B cell (primary cell): Measurements from ENCODE around the gene ATP7B. TPM values are rescaled to one million over a fixed set of nuclear protein-coding genes. Genes with fewer than 3 reads are reported as not detected.

Experiments
- ATAC-seq: fragments of 200-7000 bp; cut with Tn5 transposase; one replicate; pipeline ENCODE4 v1.10.0; 2021; ENCODE audit warnings: low read depth, mild to moderate bottlenecking, moderate number of reproducible peaks, moderate library complexity
- CTCF ChIA-PET: fragments of 350-600 bp; sonication (Branson Sonifier 250); formaldehyde crosslinking; loops from one replicate; lab custom pipeline; 2021; ENCODE audit warnings: antibody characterized with exemption, inconsistent platforms; lab: Charles Lee
- POLR2A ChIA-PET: fragments of 350-600 bp; sonication (Branson Sonifier 250); formaldehyde crosslinking; loops from one replicate; lab custom pipeline; 2021; ENCODE audit warnings: antibody characterized with exemption; lab: Charles Lee
- DNase-seq: peaks from one replicate; pipeline ENCODE4 v3.0.0; 2013
- H2AFZ ChIP-seq: 2 replicates; pipeline ENCODE4 v1.6.1; 2012; ENCODE audit warnings: mild to moderate bottlenecking, low read depth, low read length; ENCODE audit not compliant: insufficient read depth, poor library complexity, severe bottlenecking
- H3K27ac ChIP-seq, 2 donors: 1 replicate in 1 of 2; 2 replicates in 1 of 2; pipeline ENCODE4 v1.5.1; 2012 to 2013; ENCODE audit warnings: low read length in 2 of 2, mild to moderate bottlenecking in 2 of 2, moderate library complexity in 1 of 2
- H3K27me3 ChIP-seq, 4 experiments: fragments of 200-600 bp in 1 of 4; sonication (generic) in 1 of 4; replicated peaks in 1 of 4; 1 replicate in 2 of 4; 2 replicates in 2 of 4; pipeline versions ENCODE4 v1.6.1 to v1.7.0; 2013 to 2016; ENCODE audit warnings: low read length in 3 of 4, mild to moderate bottlenecking in 2 of 4, mixed read lengths in 1 of 4, moderate library complexity in 1 of 4; ENCODE audit not compliant: insufficient read depth in 4 of 4, control insufficient read depth in 3 of 4; ENCODE audit errors: control extremely low read depth in 1 of 4
- H3K36me3 ChIP-seq, 2 experiments: replicated peaks in 1 of 2; 1 replicate in 1 of 2; 2 replicates in 1 of 2; pipeline versions ENCODE4 v1.6.1 to v1.7.1; 2013; ENCODE audit warnings: low read length in 1 of 2; ENCODE audit not compliant: insufficient read depth in 2 of 2, control insufficient read depth in 1 of 2; ENCODE audit errors: control extremely low read depth in 1 of 2, extremely low read depth in 1 of 2
- H3K4me1 ChIP-seq, 2 donors: fragments of 200-600 bp in 1 of 2; sonication (generic) in 1 of 2; 1 replicate in 1 of 2; 2 replicates in 1 of 2; pipeline versions ENCODE4 v1.5.1 to v1.6.1; 2013 to 2017; ENCODE audit warnings: low read length in 2 of 2; ENCODE audit not compliant: control insufficient read depth in 2 of 2, insufficient read depth in 2 of 2
- H3K4me2 ChIP-seq: replicated peaks from 2 replicates; pipeline ENCODE3; 2012; ENCODE audit warnings: mild to moderate bottlenecking, low read depth, low read length; ENCODE audit not compliant: poor library complexity, severe bottlenecking
- H3K4me3 ChIP-seq, 5 experiments: fragments of 200-600 bp in 1 of 5; sonication (generic) in 1 of 5; 1 replicate in 3 of 5; 2 replicates in 2 of 5; pipeline versions ENCODE4 v1.5.1 to v1.7.0; 2011 to 2016; ENCODE audit warnings: low read length in 4 of 5, mild to moderate bottlenecking in 4 of 5, low read depth in 2 of 5, control low read depth in 1 of 5, moderate library complexity in 1 of 5; ENCODE audit not compliant: insufficient read depth in 1 of 5; ENCODE audit errors: control extremely low read depth in 1 of 5, extremely low read depth in 1 of 5
- H3K79me2 ChIP-seq: fragments of 200-600 bp; sonication (generic); one replicate; pipeline ENCODE4 v1.6.0; 2016; ENCODE audit warnings: low read length; ENCODE audit not compliant: control insufficient read depth, insufficient read depth
- H3K9ac ChIP-seq: fragments of 200-600 bp; sonication (generic); 2 replicates; pipeline ENCODE4 v1.6.1; 2017; ENCODE audit warnings: mild to moderate bottlenecking, low read length, moderate library complexity
- H3K9me3 ChIP-seq, 3 donors: one replicate each; pipeline versions ENCODE4 v1.6.1 to v1.7.1; 2013; ENCODE audit warnings: low read length in 2 of 3; ENCODE audit not compliant: control insufficient read depth in 2 of 3, insufficient read depth in 1 of 3; ENCODE audit errors: control extremely low read depth in 1 of 3
- H4K20me1 ChIP-seq: 2 replicates; pipeline ENCODE4 v1.6.0; 2012; ENCODE audit warnings: mild to moderate bottlenecking, low read length; ENCODE audit not compliant: insufficient read depth, control insufficient read depth, poor library complexity, severe bottlenecking
- H3K27ac Mint-ChIP-seq: one replicate; pipeline ENCODE4 v1.8.0; 2021; ENCODE audit warnings: mixed read lengths
- H3K27me3 Mint-ChIP-seq: one replicate; pipeline ENCODE4 v1.8.0; 2021; ENCODE audit warnings: mixed read lengths
- H3K4me1 Mint-ChIP-seq: one replicate; pipeline ENCODE4 v1.8.0; 2021; ENCODE audit warnings: mixed read lengths
- H3K4me3 Mint-ChIP-seq: one replicate; pipeline ENCODE4 v1.8.0; 2021; ENCODE audit warnings: mixed read lengths
- H3K9me3 Mint-ChIP-seq: one replicate; pipeline ENCODE4 v1.8.0; 2022; ENCODE audit warnings: mixed read lengths; ENCODE audit not compliant: insufficient read depth
- EZH2 ChIP-seq: IDR thresholded peaks from 2 replicates; pipeline ENCODE4 v1.6.1; 2012; ENCODE audit warnings: borderline replicate concordance, low read depth, mild to moderate bottlenecking, moderate library complexity, low read length; ENCODE audit not compliant: insufficient read depth, poor library complexity, severe bottlenecking
- WGBS: methylation state at CpG from one replicate; pipeline ENCODE4 v1.1.5; 2013; ENCODE audit warnings: missing lambda C conversion rate; ENCODE audit not compliant: insufficient coverage; 5-methylcytosine and 5-hydroxymethylcytosine counted together
- intact Hi-C: fragments of 100-400 bp; cut with micrococcal nuclease; formaldehyde crosslinking; loops from one replicate; pipeline ENCODE4 v1.10.0; 2022
- polyA plus RNA-seq: library from polyadenylated mRNA; depleted of rRNA; stranded (reverse); fragments of >200 nt; gene quantifications from 2 replicates; pipeline ENCODE4 v1.2.3, GENCODE V29; 2012
- total RNA-seq, 2 donors: library from RNA; stranded (reverse); fragments of 120-200 nt in 1 of 2; gene quantifications; 1 replicate in 1 of 2; 2 replicates in 1 of 2; pipeline versions ENCODE4 v1.2.3 to v1.2.4, GENCODE V29; 2013 to 2022
- TF ChIP-seq, protein P1 (sequence below): fragments of 200-600 bp; IDR thresholded peaks from one replicate; pipeline ENCODE4 v1.8.0; 2022; ENCODE audit warnings: antibody characterized with exemption, mild to moderate bottlenecking

The ATP7B gene
- total and polyA plus RNA-seq, 2 donors (not counting 1 experiment from before 2014, with no cell fraction given) = 0.10 to 0.91 TPM

DNA sequence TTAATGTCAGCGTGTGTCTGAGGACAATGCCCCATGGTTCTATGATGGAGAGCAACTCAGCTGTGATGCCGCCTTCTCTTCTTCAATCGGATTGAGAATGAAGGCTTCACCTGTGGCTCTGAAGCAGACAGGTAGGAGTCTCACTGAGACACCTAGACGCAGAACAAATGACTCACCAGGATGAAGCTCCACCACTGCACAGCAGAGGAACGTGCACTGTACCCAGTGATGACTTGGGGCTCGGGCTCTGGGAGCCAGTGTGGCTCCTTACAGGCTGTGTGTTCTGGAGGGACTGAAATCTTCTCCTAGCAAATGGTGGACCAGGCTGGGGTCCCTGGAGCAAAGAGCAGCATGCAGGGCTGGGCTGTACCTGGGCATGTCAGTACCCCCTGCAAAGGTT, 105.5 kb downstream of the ATP7B start:
- no peak overlapping the region for H3K4me3 ChIP-seq
- WGBS = 88% methylated on average over 5 of the region's 6 CpGs
- H3K27me3 ChIP-seq = no peaks in the 10 kb centered on the region
- H3K9me3 ChIP-seq = no peaks in the 10 kb centered on the region
- ATAC-seq (no peak), DNase-seq (no peak)
- intact Hi-C loops = no loop called here
- ChIA-PET POLR2A (no interaction called here), CTCF (interaction anchor here (1.8 kb wide), 1 partner anchor 10 kb away, joined by 4 read pairs; no protein-coding TSS in a partner anchor)
- Mint-ChIP-seq H3K9me3 (no peaks in the 10 kb centered on the region), H3K4me1 (peaks cover 5% of the 10 kb centered on the region), H3K4me3 (no peak overlapping the region), H3K27me3 (peaks cover 3% of the 10 kb centered on the region), H3K27ac (no peak overlapping the region)
- TF ChIP-seq EZH2 = no peak
- TF ChIP-seq, protein P1, sequence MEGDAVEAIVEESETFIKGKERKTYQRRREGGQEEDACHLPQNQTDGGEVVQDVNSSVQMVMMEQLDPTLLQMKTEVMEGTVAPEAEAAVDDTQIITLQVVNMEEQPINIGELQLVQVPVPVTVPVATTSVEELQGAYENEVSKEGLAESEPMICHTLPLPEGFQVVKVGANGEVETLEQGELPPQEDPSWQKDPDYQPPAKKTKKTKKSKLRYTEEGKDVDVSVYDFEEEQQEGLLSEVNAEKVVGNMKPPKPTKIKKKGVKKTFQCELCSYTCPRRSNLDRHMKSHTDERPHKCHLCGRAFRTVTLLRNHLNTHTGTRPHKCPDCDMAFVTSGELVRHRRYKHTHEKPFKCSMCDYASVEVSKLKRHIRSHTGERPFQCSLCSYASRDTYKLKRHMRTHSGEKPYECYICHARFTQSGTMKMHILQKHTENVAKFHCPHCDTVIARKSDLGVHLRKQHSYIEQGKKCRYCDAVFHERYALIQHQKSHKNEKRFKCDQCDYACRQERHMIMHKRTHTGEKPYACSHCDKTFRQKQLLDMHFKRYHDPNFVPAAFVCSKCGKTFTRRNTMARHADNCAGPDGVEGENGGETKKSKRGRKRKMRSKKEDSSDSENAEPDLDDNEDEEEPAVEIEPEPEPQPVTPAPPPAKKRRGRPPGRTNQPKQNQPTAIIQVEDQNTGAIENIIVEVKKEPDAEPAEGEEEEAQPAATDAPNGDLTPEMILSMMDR = no peak
- H2AFZ ChIP-seq = no peak overlapping the region
- no peak overlapping the region for H3K27ac ChIP-seq
- H3K9ac ChIP-seq = no peak overlapping the region
- no peaks in the 10 kb centered on the region for H4K20me1 ChIP-seq
- H3K4me1 ChIP-seq = no peaks in the 10 kb centered on the region
- H3K4me2 ChIP-seq = no peak overlapping the region
- H3K36me3 ChIP-seq = no peaks in the 10 kb centered on the region
- H3K79me2 ChIP-seq = no peaks in the 10 kb centered on the region

DNA sequence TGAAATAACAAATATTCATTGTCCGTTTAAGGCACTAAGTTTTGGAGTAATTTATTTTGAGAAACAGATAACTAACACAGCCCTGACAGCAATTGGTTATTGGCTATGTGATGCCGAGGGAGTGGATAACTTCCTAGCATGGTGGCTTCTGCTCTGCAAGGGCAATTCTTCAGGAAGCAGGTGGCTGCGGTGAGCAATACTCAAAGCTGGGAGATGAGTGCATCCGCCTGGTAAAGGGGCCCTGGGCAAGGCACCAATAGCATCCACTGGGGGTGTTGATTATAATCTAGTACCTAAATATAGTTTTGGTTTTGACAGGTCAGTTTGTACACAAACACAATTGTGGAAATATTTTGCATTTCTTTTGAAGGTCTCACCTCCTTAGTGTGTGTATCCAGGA, 108.5 kb downstream of the ATP7B start:
- H3K9ac ChIP-seq = no peak overlapping the region
- H3K27ac Mint-ChIP-seq = no peak overlapping the region
- no peak overlapping the region for H2AFZ ChIP-seq
- no peaks in the 10 kb centered on the region for H3K4me1 ChIP-seq
- TF ChIP-seq EZH2 = no peak
- WGBS = 80% methylated on average over 2 of the region's 4 CpGs
- ChIA-PET CTCF (no interaction called here), POLR2A (no interaction called here)
- H3K4me1 Mint-ChIP-seq = no peaks in the 10 kb centered on the region
- no peak overlapping the region for H3K4me3 Mint-ChIP-seq
- no peaks in the 10 kb centered on the region for H3K9me3 ChIP-seq
- H3K36me3 ChIP-seq = no peaks in the 10 kb centered on the region
- no peak overlapping the region for H3K4me3 ChIP-seq
- ATAC-seq (no peak), DNase-seq (no peak)
- intact Hi-C loops = no loop called here
- H3K27ac ChIP-seq = no peak overlapping the region
- no peak overlapping the region for H3K4me2 ChIP-seq
- peaks cover 3% of the 10 kb centered on the region for H3K27me3 Mint-ChIP-seq
- H4K20me1 ChIP-seq = no peaks in the 10 kb centered on the region
- H3K27me3 ChIP-seq = no peaks in the 10 kb centered on the region
- no peaks in the 10 kb centered on the region for H3K9me3 Mint-ChIP-seq
- H3K79me2 ChIP-seq = no peaks in the 10 kb centered on the region
